ENCODE results near the gene DSEL. TPM values are rescaled to one million over a fixed set of nuclear protein-coding genes. Genes with fewer than 3 reads are reported as not detected.
A peak's percentile ranks its signal among the peaks of the same experiment; 100 is the strongest.

DSEL gene
- total RNA-seq, 1 donor from 2014 or later: 105 TPM

DNA sequence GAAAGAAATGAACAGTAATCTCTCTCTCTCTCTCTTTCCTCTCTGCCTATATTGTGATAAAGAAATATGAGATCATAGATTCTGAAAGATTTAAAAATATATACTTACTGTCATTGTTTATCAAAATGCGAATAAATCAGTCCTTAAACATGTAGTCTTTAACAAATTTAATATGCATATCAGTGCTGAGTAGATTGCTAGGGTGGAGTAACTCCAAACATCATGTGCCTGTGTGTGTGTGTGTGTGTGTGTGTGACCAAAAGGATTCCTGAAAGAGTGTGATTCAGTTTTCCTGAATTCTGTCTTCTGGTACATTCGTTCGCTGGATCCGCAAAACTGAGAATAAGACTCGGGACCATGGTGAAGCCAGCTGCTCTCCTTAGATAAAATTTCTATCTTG, 24.0 kb upstream of the DSEL start:
- Mint-ChIP-seq H3K27me3 (ENCODE audit: unreplicated experiment) (no peaks in the 10 kb centered on the region), H3K36me3 (ENCODE audit: unreplicated experiment) (no peaks in the 10 kb centered on the region), H3K4me3 (ENCODE audit: unreplicated experiment) (no peak overlapping the region), H3K27ac (ENCODE audit: unreplicated experiment) (no peak overlapping the region), H3K9me3 (ENCODE audit: unreplicated experiment) (no peaks in the 10 kb centered on the region), H3K4me1 (ENCODE audit: unreplicated experiment) (peaks cover 8% of the 10 kb centered on the region)
- TF ChIP-seq, protein P1, sequence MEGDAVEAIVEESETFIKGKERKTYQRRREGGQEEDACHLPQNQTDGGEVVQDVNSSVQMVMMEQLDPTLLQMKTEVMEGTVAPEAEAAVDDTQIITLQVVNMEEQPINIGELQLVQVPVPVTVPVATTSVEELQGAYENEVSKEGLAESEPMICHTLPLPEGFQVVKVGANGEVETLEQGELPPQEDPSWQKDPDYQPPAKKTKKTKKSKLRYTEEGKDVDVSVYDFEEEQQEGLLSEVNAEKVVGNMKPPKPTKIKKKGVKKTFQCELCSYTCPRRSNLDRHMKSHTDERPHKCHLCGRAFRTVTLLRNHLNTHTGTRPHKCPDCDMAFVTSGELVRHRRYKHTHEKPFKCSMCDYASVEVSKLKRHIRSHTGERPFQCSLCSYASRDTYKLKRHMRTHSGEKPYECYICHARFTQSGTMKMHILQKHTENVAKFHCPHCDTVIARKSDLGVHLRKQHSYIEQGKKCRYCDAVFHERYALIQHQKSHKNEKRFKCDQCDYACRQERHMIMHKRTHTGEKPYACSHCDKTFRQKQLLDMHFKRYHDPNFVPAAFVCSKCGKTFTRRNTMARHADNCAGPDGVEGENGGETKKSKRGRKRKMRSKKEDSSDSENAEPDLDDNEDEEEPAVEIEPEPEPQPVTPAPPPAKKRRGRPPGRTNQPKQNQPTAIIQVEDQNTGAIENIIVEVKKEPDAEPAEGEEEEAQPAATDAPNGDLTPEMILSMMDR (IDR thresholded peaks at IDR 0.05): no peak
- DNase-seq (ENCODE audit: extremely low spot score, unreplicated experiment): no peak

DNA sequence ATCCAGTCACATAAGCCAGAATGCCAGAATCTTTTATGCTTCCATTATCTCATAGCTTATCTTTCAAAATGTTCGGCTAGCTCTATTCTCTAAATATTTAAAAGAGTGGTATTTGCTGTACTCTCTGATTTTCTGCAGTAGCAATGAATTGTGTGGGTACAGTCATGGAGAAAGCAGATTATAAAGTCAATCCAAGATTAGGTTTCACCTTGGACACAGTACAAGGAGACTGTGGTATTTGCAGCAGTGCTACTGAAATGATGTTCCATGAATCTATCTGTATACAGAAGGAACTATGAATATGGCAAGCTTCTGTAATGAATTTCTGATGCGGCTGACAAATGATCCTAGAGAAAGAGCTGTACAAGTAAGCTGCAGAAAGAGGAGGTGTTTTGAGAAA, 15.4 kb upstream of the DSEL start:
- TF ChIP-seq, protein P1 (IDR thresholded peaks at IDR 0.05): no peak
- Mint-ChIP-seq H3K36me3 (ENCODE audit: unreplicated experiment) (no peaks in the 10 kb centered on the region), H3K9me3 (ENCODE audit: unreplicated experiment) (no peaks in the 10 kb centered on the region)

DNA sequence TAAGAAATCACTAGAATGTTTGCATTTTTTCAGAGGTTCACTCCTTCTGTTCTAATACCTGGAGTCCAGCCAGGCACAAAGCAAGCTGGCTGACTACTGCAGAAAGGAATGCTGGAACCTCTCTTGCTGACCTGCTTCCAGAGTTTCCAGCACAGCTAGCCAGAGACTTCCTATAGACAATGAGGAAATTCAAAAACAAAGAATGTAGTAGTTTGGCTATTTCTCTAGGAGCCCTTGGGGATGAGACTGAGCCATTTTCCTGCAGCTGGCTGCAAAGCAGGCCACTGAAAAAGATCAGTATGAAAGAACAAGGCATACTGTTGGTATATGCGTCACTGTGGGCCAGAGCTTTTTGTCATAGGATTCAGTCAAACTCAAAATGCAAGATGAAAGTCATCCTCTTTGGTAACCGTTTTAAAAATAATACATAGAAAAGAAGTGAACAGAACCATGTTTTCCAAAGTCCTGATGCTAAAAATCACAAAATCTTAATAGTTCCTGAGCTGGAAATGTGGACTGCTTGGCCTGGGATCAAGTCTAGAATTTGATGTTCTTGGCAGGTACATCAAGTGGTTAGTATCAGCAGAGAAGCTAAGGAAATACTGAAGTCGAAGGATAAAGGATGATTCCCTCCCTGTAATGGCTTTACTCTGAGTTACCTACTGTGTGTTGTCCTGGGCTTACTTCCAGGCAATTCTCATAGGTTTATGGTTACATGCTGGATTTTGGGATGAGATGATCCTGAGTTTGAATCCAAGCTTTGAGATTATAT, 9.0 kb upstream of the DSEL start:
- peak; percentile 86 for DNase-seq (ENCODE audit: extremely low spot score, unreplicated experiment)
- Mint-ChIP-seq H3K4me1 (ENCODE audit: unreplicated experiment) (peaks cover 47% of the 10 kb centered on the region), H3K9me3 (ENCODE audit: unreplicated experiment) (no peaks in the 10 kb centered on the region), H3K36me3 (ENCODE audit: unreplicated experiment) (no peaks in the 10 kb centered on the region), H3K27ac (ENCODE audit: unreplicated experiment) (peak overlapping the region; percentile 93), H3K4me3 (ENCODE audit: unreplicated experiment) (no peak overlapping the region), H3K27me3 (ENCODE audit: unreplicated experiment) (no peaks in the 10 kb centered on the region)
- TF ChIP-seq, protein P1 (IDR thresholded peaks at IDR 0.05): no peak

More for the DNA sequence above, 15.4 kb upstream of the DSEL start:
- Mint-ChIP-seq H3K27me3 (ENCODE audit: unreplicated experiment) (no peaks in the 10 kb centered on the region), H3K27ac (ENCODE audit: unreplicated experiment) (no peak overlapping the region), H3K4me3 (ENCODE audit: unreplicated experiment) (no peak overlapping the region), H3K4me1 (ENCODE audit: unreplicated experiment) (no peaks in the 10 kb centered on the region)
- no peak for DNase-seq (ENCODE audit: extremely low spot score, unreplicated experiment)

DNA sequence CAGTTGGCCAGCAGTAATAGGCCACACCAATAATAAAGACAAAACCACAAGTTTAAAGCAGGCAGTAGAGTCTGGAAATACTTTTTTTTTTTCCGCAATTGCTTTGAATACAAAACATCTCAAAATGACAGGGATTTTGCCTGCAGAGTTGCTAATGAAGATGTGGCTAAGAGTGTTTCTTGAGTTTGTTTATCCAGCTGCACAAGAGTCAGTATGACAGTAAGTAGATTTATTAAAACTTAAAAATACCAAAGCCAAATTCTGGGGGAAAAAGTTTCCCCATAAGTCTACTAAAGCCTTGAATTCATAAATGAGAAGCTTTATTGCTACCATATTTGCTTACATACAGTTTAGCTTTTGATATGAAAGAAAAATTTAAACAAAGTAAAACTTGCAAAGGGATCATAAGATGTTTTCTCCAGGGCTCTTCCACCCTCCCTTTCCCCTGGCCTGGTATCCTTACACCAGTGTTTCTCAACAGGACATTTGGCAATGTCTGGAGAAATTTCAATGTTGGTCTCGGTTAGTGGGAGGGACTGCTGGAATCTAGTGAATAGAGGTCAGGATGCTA, 3.9 kb upstream of the DSEL start:
- TF ChIP-seq, protein P1 (IDR thresholded peaks at IDR 0.05): no peak
- Mint-ChIP-seq H3K4me3 (ENCODE audit: unreplicated experiment) (no peak overlapping the region), H3K27me3 (ENCODE audit: unreplicated experiment) (no peaks in the 10 kb centered on the region), H3K27ac (ENCODE audit: unreplicated experiment) (peak overlapping the region; percentile 83), H3K9me3 (ENCODE audit: unreplicated experiment) (no peaks in the 10 kb centered on the region), H3K36me3 (ENCODE audit: unreplicated experiment) (peaks cover under 1% of the 10 kb centered on the region), H3K4me1 (ENCODE audit: unreplicated experiment) (peaks cover 70% of the 10 kb centered on the region)
- no peak for DNase-seq (ENCODE audit: extremely low spot score, unreplicated experiment)

DNA sequence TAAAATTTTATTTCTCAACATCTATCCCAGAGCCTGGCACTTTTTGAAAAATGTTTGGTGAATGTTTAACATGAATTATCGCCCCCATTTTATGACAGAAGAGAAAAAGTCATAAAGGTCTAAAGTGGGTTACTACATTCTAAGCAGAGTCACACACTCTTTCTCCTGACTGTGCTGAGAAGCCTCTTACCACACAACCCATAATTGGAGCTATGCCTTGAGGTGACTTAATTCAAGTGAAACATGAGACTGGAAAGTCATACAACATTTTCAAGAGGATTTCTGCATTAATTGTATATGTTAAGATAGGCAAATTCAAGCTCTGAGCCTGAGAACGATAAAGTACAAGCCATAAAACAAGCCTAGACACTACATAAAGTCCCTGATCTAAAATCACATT, 3.1 kb upstream of the DSEL start:
- H3K27ac Mint-ChIP-seq (ENCODE audit: unreplicated experiment): peak overlapping the region; percentile 83
- H3K9me3 Mint-ChIP-seq (ENCODE audit: unreplicated experiment): no peaks in the 10 kb centered on the region
- H3K4me1 Mint-ChIP-seq (ENCODE audit: unreplicated experiment): peaks cover 65% of the 10 kb centered on the region
- no peak for DNase-seq (ENCODE audit: extremely low spot score, unreplicated experiment)
- TF ChIP-seq, protein P1 (IDR thresholded peaks at IDR 0.05): no peak
- H3K27me3 Mint-ChIP-seq (ENCODE audit: unreplicated experiment): no peaks in the 10 kb centered on the region
- peaks cover 6% of the 10 kb centered on the region for H3K36me3 Mint-ChIP-seq (ENCODE audit: unreplicated experiment)
- H3K4me3 Mint-ChIP-seq (ENCODE audit: unreplicated experiment): no peak overlapping the region

Data from osteocyte (in vitro differentiated cells).